HuH-7 (cell line): Measurements from ENCODE around the gene DLX3.
A peak's percentile ranks its signal among the peaks of the same experiment; 100 is the strongest.

Experiments
- DNase-seq: peaks from one replicate; pipeline ENCODE4 v3.0.0; 2011; ENCODE audit warnings: low spot score

DLX3 gene

DNA sequence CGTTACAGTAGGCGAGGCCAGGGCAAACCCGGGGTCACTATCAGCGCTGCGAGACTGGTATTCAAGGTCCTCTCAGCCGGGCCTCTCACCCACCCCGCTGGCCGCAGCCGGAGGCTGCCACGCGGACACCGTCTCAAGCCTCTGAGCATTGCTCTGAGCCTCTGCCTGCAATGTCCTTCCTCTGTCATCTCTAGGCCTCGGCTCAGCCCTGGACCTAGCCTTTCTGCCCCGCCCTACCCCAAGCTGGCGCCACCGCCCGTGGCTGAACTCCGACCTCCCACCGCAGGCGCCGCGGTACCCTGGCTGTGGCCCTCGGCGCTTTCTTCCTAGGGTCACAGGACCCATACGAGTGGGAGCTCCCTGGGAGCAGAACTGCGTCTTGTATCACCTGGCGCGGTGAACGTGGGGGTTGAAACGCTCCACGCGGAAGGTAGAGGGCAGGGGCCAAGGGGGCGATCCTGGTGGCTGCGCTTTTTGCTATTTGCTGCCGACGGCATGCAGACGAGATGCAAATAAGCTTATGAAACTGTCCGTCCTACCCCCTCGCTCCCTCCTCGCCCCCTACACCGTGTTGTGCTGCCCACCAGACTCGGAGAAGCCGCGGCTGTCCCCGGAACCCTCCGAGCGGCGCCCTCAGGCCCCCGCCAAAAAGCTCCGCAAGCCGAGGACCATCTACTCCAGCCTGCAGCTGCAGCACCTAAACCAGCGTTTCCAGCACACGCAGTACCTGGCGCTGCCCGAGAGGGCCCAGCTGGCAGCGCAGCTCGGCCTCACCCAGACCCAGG is 22.3 kb downstream of the DLX3 start:
- no peak for DNase-seq

DNA sequence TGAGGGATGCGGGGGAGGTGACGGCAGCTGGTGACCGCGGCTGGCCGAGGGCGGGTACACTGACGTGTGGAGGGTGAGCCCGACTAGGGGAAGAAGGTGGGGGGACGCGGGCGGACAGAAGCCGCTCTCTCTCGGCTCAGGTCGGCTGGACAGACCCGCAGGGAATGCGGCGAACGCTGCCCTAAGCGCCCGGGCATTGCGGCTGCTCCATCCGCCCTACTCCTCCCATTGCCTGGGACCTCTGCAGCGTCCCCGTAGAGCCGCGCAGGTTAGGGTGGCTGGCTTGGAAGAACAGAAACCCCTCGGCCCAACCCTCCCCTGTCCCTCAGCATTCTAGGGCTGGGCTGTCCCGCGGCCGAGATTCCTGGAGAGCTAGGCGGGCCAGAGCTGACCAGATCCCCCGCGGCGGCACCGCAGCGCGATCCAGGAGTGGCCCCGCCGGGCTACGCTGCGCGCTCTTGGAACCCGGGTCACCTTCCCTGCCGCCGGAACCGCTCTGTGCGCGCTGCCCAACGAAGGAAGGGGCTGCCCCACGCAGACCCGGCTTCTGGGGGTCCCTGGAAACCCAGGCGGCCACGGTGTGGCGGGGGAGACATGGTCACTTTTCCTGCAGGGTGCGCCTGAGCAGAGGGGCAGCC is 23.1 kb downstream of the DLX3 start:
- DNase-seq, result no peak

DNA sequence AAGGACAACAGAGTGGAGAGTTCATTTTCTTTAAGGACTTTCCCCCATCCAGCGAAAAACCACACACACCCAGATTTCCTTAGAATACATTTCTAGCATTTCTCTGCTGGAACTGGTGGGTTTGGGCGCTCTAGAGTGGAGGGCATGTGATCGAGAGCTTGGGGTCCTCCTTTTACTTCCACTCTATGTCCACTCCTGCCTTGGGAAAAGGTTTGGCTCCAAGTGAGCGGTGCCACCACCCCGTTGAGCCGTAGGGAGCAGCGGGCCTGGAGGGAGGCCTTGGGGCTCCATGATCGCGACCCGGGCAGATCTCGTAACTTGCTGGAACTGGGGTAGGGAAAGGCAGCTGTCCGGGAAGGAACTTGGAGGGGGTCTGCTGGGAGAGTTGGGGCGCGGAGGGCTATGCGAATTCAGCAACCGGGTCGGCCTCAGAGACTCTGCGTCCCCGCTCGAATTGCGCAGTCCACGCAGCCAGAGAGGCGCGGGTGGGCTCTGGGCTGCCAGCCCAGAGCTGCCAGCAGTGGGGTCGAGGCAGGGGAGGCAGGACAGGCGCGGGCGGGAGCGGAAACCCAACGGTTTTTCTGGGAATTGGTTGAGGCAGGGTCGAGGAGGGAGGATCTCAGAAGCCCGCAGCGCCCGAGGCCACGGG is 23.7 kb downstream of the DLX3 start:
- no peak for DNase-seq

DNA sequence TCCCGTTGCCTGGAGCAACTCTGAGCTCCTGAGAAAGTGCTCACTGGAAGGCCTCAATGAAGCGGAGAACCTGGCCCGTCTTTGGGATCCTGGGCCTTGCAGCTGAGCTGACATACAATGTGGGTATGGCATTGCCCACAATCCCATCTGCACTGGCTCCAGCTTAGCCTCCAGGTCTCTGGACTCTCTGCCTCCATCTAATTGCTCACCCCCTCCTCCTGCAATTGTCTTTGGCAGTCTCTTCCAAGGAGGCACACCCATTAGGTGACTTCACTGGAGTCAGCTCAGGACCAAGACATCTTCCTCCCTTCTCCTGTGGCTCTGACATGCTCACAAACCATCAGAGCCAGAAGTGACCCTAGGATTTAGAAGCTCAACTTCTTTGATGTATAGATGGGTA is 24.5 kb downstream of the DLX3 start:
- DNase-seq, result no peak

DNA sequence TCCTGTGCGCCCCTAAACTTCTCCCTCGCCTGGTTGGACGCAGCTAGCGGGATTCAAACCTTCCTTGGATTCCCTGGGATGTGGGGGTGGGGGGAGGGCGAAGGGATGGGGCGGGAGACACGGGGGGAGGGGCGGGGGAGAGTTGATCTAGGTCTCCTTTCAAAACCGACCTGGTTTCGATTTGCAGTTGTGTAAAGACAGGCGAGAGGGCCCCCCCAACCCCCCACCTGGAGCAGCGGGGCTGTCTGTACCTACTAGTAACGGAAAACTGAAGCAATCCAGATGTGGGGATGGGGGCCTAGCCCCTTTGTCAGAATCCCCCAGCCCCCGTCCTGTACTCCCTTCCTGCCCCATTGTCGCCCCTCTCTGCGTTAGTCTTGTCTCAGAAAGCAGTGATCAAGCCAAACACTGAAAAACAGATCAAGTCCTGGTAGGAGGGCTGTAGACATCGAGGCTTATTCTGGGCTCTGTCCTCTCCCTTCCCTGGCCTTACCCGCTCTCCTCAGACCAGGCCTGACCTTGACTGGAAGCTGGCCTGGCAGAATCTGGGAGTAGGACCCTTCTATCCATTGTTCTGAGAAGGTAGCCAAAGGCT is 25.1 kb downstream of the DLX3 start:
- no peak for DNase-seq

DNA sequence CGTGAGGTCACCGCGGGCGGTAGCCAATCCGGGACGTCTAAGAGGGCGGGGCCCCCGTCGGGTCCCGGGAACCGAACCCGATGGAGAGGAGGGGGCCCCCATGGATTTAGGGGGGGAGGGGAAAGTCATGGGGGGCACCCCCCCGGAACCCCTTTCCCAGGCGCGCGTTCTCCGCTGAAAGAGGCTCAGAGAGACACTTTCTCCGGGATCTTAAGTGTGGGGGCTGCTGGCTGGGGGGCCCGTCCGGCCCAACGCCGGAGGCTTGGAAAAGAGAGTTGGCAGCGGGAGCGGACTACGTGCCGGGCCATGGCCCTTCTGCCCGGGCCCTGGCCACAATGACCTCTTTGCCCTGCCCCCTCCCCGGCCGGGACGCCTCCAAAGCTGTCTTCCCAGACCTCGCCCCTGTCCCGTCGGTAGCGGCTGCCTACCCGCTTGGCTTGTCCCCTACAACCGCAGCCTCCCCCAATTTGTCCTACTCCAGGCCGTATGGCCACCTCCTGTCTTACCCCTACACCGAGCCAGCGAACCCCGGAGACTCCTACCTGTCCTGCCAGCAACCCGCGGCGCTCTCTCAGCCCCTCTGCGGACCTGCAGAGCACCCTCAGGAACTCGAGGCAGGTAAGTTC is 25.8 kb downstream of the DLX3 start, which contains the start of gene DLX4:
TSS of gene DLX4 (plus strand) at position 57 of the 626 bp plus-strand sequence. CDS start at position 336, 279 bp downstream.
- DNase-seq, result peak; percentile 53

DNA sequence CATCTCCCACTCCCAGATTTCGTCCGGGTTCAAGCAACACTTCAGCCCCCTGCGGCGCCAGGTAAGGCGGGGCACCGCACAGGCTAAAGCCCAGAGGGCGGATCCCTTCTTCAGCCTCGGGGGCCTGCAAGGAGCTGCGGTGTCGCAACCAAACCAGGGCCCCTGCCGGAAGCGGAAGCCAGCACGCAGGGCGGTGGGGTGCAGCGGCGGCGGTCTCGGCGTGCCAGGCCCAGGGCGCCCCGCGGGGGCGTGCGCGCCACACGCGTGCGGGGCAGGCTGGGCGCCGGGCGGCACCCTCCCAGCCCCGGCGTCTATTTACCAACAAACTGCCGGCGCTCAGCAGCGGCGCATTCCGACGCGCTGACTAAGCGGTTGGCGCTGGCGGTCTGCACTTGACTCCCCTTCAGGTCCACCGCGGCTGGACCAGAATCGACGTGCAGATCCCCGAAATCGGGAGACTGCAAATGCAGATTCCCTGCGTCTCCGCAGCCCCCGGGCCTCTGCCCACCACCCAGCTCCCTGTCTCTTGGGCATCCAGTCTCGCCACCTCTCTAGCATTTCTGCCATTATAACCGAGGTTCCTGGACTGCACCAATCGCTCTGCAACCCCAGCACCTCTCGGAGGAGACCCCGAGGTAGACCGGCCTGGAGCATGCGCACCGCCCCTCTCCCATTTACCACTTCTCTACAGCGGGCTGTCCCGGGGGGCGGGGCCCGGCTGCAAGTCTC is 26.5 kb downstream of the DLX3 start:
- peak; percentile 99 for DNase-seq

DNA sequence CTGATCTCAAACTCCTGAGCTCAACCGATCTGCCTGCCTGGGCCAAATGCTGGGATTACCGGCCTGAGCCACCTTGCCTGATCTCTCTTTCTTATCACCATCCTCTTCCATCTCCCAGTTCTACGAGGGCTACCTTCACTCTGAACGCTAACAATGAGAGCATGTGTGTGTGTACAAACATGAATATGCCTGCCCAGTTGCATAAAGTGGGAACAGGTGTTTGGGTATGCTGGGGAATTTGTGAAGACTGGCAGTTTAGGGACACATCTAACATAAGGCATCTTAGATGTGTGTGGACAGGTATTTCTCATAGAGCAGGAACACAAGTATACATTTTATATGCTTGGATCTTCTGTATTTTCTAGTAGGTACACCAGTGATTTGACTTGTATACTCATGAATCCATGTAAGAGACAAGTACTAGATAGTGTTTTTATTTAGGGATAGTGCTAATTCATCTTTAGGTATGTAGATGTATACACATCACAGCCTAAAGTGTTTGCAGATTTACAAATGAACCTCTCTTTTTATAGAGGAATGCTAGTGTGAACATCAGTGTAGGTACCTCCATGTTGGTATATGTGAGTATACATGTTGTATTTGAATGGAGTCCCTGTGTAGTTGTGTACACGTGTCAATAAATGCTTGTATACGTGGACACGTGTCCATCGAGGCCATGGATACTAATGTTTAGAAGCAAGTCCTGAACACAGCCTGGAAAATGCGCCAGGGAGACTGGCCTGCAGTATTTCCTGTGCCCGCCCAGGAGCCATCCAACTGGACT is 27.2 kb downstream of the DLX3 start:
- no peak for DNase-seq

DNA sequence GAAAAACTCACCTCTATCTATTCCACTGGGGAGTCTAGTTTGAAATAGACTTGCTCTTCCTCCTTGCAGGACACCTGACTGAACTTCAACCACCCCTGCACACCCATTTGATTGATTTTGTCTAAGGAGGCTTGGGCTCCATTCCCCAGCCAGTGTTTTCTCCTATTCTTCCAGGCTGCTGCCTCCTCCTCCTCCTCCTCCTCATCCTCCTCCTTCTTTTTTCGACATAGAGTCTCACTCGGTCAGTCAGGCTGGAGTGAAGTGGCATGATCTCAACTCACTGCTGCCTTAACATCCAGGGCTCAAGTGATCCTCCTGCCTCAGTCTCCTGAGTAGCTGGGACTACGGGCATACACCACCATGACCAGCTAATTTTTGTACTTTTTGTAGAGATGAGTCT is 27.8 kb downstream of the DLX3 start:
- DNase-seq, result no peak

DNA sequence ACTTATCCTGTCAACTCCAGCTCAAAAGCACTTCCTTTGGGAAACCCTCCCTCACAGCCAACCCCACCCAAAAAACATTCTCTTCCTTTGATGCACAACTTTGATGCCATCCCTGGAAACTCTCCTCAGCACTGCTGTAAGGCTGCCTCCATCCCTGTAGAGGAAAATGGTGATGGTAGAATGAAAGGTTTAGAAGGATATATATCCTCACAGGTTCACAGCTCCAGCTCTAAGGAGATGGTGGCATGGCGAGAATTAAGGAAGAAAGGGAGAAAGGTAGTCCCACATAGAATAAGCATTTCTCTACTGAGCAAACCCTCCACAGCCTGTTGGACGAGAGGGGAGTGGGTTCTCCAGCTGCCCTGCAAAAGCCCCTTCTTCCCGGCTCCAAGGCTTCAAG is 28.3 kb downstream of the DLX3 start:
- DNase-seq, result no peak

DNA sequence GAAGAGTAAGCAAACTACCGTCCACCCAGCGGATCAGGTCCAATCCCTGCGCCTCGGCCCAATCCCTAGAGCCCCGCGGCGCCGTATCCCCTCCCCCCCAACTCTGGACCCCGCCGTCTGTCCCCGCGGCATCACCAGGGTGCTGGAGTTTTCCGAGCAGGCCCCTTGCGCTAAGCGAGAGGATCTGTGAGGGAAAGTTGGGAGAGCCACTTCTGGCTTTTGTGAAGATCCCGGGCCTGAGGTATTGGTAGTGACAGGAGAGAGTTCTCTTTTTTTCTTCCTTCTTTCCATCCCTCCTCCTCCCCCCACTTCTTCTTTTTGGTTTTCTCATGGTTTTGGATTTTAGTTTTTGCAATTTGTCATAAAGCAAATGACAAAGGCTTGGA is 29.5 kb downstream of the DLX3 start:
- DNase-seq, result no peak

DNA sequence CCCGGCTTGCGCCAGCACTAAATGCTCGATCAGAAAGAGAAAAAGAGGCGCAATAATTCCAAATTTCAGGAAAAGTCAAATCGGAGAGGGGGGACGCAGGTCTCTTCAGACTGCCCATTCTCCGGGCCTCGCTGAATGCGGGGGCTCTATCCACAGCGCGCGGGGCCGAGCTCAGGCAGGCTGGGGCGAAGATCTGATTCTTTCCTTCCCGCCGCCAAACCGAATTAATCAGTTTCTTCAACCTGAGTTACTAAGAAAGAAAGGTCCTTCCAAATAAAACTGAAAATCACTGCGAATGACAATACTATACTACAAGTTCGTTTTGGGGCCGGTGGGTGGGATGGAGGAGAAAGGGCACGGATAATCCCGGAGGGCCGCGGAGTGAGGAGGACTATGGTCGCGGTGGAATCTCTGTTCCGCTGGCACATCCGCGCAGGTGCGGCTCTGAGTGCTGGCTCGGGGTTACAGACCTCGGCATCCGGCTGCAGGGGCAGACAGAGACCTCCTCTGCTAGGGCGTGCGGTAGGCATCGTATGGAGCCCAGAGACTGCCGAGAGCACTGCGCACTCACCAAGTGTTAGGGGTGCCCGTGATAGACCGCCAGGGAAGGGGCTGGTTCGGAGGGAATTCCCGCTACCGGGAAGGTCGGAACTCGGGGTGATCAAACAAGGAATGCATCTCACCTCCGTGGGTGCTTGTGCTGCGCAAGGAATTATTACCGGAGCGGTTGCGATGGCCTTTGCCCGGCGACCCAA is 30.1 kb downstream of the DLX3 start:
- no peak for DNase-seq

DNA sequence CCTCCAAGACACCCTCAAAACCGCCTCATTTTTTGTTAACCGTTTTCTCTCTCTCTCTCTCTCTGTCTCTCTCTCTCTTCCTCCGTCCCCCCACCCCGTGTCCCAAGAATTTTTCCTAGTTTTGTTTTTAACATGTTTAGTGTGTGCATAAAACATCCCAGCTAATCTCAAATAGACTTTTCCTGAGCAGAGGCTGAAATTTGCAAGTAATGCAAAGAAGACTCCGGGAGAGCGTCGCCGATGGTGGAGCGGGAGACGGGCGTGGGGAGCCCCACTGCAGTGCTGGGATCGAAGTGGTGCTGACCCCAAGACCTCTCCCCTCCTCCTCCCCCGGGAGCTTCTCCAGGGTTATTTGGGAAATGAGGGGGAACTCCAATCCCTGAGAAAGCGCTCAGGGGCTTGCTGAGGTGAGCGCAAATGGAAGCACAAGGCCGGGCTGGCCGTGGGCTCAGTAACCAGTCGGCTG is 30.7 kb downstream of the DLX3 start:
- no peak for DNase-seq

DNA sequence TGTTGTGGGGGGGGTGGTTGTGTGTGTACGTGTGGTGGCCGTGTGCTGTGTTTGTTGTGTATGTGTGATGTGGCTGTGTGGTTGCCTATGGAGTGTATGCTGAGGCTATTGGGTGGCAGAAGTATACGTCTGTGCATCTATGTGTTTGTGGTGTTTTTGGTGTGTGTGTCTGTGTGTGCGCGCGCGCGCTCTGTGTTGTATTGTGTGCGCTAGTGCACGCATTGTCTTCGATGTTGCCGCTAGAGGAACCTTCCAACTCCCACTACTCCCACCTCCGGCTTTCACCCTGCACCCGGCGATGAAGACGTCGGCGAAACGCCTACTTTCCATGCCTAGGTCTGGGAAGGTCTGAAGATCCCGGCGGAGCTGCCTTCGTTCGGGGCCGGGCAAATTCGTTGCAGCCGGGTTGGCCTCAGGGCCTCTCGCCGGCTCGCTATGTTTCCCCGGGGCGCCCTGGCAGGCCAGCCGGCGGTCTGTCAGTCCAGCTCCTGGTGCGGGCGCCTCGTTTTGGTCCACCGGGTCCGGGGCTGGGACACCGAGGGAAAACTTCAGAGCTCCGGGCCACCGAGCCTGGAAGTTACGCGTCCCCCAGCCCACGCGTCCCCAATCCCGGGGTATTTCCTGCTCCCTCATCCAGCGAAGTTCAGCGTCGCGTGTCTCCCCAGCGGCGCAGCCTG is 31.3 kb downstream of the DLX3 start:
- no peak for DNase-seq

DNA sequence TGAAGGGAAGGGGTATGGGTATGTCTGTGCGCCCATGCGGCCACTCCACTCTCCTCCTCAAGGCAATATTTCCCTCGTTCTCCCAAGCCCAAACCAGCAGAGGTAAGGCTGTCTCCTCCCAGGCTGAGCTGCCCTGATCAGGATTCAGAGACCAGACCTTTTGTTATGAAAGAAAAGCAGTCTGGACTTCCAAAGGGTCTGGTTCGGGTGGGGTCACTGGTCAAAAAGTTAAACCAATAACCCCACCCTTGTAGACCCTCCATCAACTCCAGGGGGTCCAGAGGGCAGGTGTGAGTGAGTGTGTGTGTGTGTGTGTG is 31.8 kb downstream of the DLX3 start:
- DNase-seq, result no peak

DNA sequence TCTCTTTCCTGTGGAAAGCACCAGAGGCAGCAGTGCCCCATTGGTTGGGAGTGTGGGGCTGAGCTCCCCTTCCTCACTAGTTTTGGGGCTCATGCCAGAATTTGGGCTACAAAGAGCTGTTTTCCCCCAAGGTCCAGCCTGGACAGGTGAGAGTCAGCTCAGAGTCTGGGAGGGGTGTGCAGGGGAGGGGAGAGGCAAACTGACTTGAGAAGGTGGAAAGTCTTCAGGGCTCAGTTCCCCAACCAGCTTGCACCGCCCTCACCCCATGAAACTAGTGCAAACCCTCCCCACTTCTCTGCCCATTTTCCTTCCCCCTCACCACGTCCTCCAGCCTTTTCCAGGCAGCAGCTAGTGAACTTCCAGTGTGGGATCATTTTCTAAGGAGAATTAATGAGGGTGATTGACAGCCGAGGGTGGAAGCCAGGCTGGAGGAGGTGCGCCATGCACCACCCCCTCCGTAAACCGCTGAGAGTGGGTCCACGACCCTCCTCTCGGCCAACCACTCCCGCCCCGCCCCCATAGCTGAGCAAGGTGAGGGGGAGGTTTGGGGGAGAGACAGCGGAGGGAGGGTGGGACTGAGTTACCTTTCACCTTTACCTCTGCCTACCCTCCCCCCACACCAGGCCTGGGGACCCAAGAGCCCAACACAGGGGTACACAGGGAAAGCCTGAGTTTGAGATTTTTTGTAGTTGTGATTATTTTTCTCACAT is 32.3 kb downstream of the DLX3 start:
- DNase-seq, result no peak

DNA sequence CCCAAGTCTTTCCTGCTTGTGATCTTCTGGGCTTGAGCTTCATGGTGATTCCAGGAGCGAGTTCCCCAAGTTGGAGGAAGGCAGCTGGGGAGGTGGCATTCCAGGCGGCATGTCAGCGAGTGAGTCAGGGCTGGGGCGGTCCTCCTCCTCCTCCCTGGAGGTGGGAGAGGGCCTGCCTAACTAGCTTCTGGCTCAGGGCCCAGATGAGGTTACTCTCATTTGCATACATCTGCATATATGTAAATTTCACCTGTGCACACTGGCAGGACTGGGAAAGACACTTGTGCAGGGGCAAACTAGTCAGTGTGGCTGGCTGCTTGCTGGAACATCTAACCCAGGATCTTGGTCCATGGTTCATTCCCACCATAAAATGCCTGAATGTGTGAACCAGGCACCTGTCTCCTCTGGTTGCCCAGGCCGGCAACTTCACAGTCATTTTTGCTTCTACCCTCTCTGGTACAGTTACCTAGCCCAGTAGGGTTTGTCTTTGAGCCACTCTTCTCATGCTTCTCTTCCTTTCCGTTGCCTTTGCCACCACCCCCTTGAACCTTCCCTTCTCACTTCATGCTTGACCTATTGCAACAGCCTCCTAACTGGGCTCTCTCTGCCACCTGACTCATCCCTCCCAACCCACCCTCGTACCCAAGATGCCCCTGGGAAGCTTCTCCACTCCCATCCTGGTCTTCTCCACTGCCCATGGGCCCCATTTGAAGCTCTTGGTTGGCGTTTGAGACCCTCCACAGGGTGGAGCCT is 35.7 kb downstream of the DLX3 start:
- no peak for DNase-seq

DNA sequence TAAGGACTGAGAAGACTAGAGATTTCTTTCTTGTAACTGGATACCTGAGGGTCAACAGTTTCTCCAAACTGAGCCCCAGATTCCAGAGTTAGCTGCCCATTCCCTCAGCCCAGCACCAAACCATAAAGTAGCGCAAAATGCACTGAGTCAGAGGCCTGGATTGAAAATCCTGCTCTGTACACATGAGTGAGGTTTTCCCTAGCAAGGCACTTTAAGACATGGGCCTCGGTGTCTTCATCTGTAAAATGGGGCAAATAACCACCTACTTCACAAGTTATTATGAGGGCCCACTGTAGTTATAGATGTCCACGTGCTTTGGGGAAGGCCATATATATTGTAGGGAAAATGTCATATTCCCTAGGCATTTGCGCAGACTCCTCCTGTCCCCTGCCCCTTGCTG is 36.3 kb downstream of the DLX3 start:
- no peak for DNase-seq
